ENCODE data around the gene TRIM40.

TRIM40 gene

DNA sequence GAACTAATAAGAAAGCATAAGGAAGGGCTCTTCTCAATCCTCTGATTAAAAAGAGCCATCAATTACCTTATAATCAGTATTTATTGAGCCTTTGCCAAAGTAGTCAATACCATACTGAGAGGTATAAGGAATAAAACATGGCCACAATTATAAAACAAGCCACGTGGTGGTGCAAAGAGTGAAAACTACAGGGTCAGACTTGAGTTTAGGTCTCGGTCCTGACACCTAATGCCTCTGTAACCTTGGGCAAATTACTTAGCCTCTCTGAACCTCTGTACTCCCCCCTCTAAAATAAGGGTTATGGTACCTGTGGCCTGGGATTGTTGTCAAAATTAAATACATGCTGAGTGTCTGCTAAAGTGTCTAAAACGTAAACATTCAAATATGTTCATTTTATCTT lies 13.3 kb downstream of the TRIM40 start:
- Histone ChIP-seq H3K4me1 (ENCODE audit: control insufficient read depth in 5 of 5, insufficient read depth in 5 of 5, low read length in 5 of 5) (no peaks in the 10 kb centered on the region), H3K4me3 (ENCODE audit: low read depth in 1 of 5, low read length in 5 of 5) (no peak overlapping the region), H3K9ac (ENCODE audit: low read length in 5 of 5) (no peak overlapping the region), H3K9me3 (ENCODE audit: control insufficient read depth in 5 of 5, low read length in 5 of 5) (no peaks in the 10 kb centered on the region), H3K27ac (ENCODE audit: low read depth, low read length) (no peak overlapping the region), H3K36me3 (ENCODE audit: control insufficient read depth in 5 of 5, insufficient read depth in 5 of 5, low read length in 5 of 5) (no peaks in the 10 kb centered on the region), H3K27me3 (ENCODE audit: control insufficient read depth in 5 of 5, insufficient read depth in 4 of 5, low read length in 5 of 5) (peaks cover 3 to 20% (median 10%) of the 10 kb centered on the region in 5 donors)

DNA sequence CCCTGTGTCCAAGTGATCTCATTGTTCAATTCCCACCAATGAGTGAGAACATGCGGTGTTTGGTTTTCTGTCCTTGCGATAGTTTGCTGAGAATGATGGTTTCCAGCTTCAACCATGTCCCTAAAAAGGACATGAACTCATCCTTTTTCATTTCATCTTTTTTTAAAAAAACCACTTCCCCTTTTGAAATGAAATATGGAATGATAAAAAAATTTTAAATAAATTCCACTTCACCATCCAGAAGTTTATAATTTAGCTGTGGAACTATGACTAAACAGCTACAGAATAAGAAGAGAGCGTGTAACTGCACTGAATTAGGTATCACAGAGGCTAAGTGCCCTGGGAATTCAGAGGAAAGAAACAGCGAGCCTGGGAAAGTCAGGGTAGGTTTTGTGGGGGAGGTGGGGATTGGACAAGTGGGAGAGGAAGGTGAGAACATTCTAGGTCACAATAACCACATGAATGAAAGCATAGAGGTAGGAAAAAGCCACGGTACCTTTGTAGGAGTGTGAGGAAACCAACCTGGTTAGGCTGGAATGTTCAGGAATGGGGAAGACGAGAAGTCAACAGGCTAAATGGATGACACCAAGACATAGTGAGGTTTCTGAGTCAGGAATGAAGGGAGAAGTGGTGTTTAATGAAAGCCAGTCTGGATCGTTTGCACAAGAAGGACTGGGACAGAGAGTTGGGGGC lies 14.1 kb downstream of the TRIM40 start:
- H3K27ac ChIP-seq (ENCODE audit: low read depth, low read length): no peak overlapping the region
- H3K27me3 ChIP-seq (ENCODE audit: control insufficient read depth in 5 of 5, insufficient read depth in 4 of 5, low read length in 5 of 5): peaks cover 3 to 21% (median 9%) of the 10 kb centered on the region in 5 donors
- H3K4me1 ChIP-seq (ENCODE audit: control insufficient read depth in 5 of 5, insufficient read depth in 5 of 5, low read length in 5 of 5): peaks cover 0 to 7% (median 2%) of the 10 kb centered on the region in 5 donors
- H3K9ac ChIP-seq (ENCODE audit: low read length in 5 of 5): no peak overlapping the region
- H3K36me3 ChIP-seq (ENCODE audit: control insufficient read depth in 5 of 5, insufficient read depth in 5 of 5, low read length in 5 of 5): no peaks in the 10 kb centered on the region
- H3K9me3 ChIP-seq (ENCODE audit: control insufficient read depth in 5 of 5, low read length in 5 of 5): no peaks in the 10 kb centered on the region
- H3K4me3 ChIP-seq (ENCODE audit: low read depth in 1 of 5, low read length in 5 of 5): no peak overlapping the region

DNA sequence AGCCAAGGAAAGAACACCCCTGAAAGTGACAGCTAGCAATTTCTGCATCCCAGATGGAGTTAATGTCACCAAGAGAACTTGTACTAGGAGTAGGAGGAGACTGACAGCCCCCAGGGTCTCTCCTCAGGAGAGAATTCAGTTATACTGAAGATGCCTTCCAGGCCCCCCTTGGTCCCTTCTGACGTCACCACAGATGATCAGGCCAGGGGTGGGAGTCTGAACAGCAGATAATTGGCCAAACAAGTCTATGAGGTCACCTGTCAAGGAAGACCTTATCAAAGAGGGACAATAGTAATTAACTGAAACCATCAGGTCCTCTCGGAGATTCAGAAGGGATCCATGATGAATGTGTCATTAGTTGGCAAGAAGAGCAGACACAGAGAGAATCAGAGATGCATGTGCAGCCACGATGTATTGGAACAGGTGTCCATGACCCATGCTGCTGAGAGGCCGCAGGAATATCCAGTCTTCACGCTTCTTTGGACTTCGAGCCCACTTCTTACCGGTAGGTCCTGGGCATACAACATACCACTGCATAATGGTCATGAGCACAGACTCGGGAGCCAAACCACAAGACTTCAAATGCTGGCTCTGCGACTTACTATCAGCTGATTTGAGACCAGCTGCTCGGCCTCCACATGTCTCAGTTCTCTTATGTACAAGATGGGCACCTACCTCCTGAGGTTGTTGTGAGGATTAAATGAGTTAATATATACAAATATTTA lies 14.9 kb downstream of the TRIM40 start:
- no peaks in the 10 kb centered on the region for H3K9me3 ChIP-seq (ENCODE audit: control insufficient read depth in 5 of 5, low read length in 5 of 5)
- H3K36me3 ChIP-seq (ENCODE audit: control insufficient read depth in 5 of 5, insufficient read depth in 5 of 5, low read length in 5 of 5): no peaks in the 10 kb centered on the region
- peaks cover 0 to 10% (median 2%) of the 10 kb centered on the region in 5 donors for H3K4me1 ChIP-seq (ENCODE audit: control insufficient read depth in 5 of 5, insufficient read depth in 5 of 5, low read length in 5 of 5)
- H3K4me3 ChIP-seq (ENCODE audit: low read depth in 1 of 5, low read length in 5 of 5): no peak overlapping the region
- peaks cover 0 to 14% (median 7%) of the 10 kb centered on the region in 5 donors for H3K27me3 ChIP-seq (ENCODE audit: control insufficient read depth in 5 of 5, insufficient read depth in 4 of 5, low read length in 5 of 5)
- no peak overlapping the region for H3K9ac ChIP-seq (ENCODE audit: low read length in 5 of 5)
- no peak overlapping the region for H3K27ac ChIP-seq (ENCODE audit: low read depth, low read length)

DNA sequence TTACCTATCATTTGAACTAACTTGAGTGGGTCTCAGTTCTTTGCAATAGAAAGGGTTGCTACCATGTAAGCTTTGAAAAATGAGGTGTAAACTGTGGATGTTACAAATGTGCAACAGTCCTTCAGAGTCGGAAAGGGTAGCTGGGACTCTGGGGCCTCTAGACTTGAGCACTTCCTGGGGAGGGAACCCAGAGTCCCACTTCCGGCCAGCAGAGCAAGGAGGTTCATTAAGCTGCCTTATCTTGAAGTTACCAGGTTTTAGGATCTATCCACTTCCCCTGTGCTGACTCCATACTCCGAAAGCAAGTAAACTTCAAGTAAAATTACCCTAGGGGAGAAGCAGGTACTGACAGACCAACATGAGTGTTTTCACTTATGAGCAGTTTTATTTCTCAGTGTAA lies 15.6 kb downstream of the TRIM40 start:
- Histone ChIP-seq H3K9me3 (ENCODE audit: control insufficient read depth in 5 of 5, low read length in 5 of 5) (no peaks in the 10 kb centered on the region), H3K4me1 (ENCODE audit: control insufficient read depth in 5 of 5, insufficient read depth in 5 of 5, low read length in 5 of 5) (peaks cover 2 to 14% (median 9%) of the 10 kb centered on the region in 5 donors), H3K27me3 (ENCODE audit: control insufficient read depth in 5 of 5, insufficient read depth in 4 of 5, low read length in 5 of 5) (peaks cover 0 to 12% (median 7%) of the 10 kb centered on the region in 5 donors), H3K27ac (ENCODE audit: low read depth, low read length) (no peak overlapping the region), H3K4me3 (ENCODE audit: low read depth in 1 of 5, low read length in 5 of 5) (no peak overlapping the region), H3K9ac (ENCODE audit: low read length in 5 of 5) (no peak overlapping the region), H3K36me3 (ENCODE audit: control insufficient read depth in 5 of 5, insufficient read depth in 5 of 5, low read length in 5 of 5) (no peaks in the 10 kb centered on the region)

DNA sequence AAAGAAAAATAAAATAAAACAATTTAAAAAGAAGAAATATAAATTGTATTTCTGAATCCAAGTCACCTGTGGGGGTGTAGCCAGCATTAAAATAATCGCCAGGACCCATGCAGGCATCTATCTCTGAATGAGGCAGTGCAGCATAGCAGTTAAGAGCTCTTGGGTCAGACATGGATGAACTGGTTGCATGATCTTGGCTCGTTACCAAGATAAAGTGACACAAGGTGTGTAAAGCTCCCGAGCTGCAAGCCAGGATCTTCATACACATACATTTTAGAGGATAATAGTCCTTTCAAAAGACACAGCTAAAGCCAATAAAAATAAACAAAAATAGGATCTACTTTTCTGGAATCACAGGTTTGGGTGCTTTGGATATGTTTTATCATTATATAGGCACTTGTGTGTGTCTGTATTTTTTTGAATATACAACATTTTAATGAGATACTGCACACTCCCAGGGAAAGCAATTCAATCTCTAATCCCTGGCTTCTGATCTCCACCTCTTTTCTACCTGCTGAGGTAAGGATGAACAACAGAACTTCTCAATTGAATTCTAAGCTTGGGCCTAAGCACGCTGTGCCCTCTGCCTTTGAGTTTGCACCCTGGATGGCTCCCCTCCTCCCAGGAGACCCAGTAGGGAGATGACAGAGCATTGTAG lies 16.2 kb downstream of the TRIM40 start:
- no peak overlapping the region for H3K27ac ChIP-seq (ENCODE audit: low read depth, low read length)
- no peaks in the 10 kb centered on the region for H3K36me3 ChIP-seq (ENCODE audit: control insufficient read depth in 5 of 5, insufficient read depth in 5 of 5, low read length in 5 of 5)
- H3K4me1 ChIP-seq (ENCODE audit: control insufficient read depth in 5 of 5, insufficient read depth in 5 of 5, low read length in 5 of 5): peaks cover 2 to 17% (median 11%) of the 10 kb centered on the region in 5 donors
- no peaks in the 10 kb centered on the region for H3K9me3 ChIP-seq (ENCODE audit: control insufficient read depth in 5 of 5, low read length in 5 of 5)
- peaks cover 0 to 10% (median 4%) of the 10 kb centered on the region in 5 donors for H3K27me3 ChIP-seq (ENCODE audit: control insufficient read depth in 5 of 5, insufficient read depth in 4 of 5, low read length in 5 of 5)
- no peak overlapping the region for H3K4me3 ChIP-seq (ENCODE audit: low read depth in 1 of 5, low read length in 5 of 5)
- H3K9ac ChIP-seq (ENCODE audit: low read length in 5 of 5): no peak overlapping the region

DNA sequence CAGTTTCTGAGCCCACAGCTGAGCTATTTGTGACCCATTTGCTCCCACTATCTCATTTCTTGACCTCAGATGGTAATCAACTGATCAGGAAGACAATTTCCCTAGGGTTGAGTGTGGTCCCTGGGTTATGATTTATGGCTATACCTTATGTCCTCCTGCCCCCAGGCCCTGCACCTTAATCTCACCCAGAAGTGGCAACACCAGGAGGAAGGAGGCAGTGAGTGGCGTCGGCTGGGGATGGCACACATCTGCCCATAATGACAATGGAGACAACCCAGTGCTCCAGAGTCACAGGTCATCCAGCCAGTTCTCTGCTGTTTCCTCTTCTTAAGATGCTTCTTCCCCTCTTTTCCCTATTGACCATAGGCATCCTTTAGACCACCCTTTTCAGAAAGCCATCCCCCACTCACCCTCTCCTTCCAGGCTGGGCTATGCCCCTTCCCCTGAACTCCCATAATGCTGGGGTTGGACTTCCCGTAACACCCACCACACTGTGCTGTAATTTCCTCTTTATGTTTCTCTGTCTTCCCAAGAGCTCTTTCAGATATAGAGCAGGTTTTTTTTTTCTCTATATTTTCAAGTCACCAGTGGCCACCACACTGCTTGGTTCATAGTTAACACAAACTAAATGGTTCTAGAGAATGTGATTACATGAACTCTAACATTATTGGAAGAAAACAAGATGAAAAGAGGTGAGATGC lies 17.1 kb downstream of the TRIM40 start:
- Histone ChIP-seq H3K9me3 (ENCODE audit: control insufficient read depth in 5 of 5, low read length in 5 of 5) (no peaks in the 10 kb centered on the region), H3K27ac (ENCODE audit: low read depth, low read length) (no peak overlapping the region), H3K27me3 (ENCODE audit: control insufficient read depth in 5 of 5, insufficient read depth in 4 of 5, low read length in 5 of 5) (peaks cover 0 to 9% (median 0%) of the 10 kb centered on the region in 5 donors), H3K4me1 (ENCODE audit: control insufficient read depth in 5 of 5, insufficient read depth in 5 of 5, low read length in 5 of 5) (peaks cover 2 to 17% (median 11%) of the 10 kb centered on the region in 5 donors), H3K36me3 (ENCODE audit: control insufficient read depth in 5 of 5, insufficient read depth in 5 of 5, low read length in 5 of 5) (no peaks in the 10 kb centered on the region), H3K9ac (ENCODE audit: low read length in 5 of 5) (no peak overlapping the region), H3K4me3 (ENCODE audit: low read depth in 1 of 5, low read length in 5 of 5) (no peak overlapping the region)

DNA sequence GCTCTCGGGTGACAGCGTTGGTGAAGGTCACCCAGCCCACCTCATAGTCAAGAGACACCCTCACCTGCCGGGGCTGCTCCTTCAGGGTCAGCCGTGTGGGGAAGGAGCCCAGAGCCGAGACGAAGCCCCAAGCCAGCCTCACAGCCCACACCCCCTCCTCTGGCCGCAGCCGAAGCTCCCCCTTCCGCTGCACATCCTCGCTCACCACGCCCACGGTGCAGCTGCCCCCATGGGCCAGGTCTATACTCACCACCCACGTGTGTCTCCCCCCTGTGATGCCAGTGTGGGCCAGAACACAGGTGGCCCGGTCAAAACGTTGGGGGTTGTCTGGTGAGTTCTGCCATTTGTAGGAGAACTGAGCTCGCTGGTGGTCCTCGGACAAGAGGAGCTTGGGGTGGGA lies 18.1 kb downstream of the TRIM40 start:
- peaks cover 2 to 17% (median 11%) of the 10 kb centered on the region in 5 donors for H3K4me1 ChIP-seq (ENCODE audit: control insufficient read depth in 5 of 5, insufficient read depth in 5 of 5, low read length in 5 of 5)
- H3K4me3 ChIP-seq (ENCODE audit: low read depth in 1 of 5, low read length in 5 of 5): no peak overlapping the region

DNA sequence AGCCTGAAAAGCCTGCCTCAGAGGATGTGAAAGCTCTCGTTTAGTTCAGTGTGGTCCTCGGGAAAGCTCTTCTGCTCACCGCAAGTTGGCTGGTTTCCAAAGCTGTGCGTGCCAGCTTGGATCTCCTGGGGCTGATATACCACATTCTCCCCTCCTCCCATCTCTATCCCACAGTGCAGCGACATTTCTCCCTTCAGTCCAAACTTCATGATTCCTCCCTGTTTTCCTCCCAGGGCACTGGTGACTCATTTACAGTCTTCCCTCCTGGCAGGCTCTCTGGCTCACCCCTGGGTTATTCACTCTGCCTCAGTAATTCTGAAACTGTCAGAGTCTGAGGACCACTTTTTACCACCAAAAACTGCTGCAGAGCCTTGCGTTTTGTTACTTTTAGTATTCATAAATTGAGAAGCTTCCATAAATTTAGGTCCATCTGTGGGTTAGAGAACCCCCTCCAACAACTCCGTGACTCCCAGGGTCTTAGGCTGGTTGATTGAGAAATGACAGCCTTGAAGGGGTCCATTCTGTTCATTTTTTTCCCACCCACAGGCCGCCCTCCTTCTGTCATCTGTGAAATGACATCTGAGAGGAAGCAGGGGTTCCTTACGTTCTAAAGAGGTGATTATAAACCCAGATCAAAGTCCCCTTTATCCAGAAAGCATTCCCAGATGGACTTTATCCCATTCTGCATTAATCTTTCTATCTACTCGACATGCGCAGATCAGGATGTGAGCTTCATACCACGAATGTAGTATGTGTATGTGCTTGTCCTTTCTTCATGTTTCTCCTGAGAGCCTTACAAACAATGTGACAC lies 19.0 kb downstream of the TRIM40 start:
- Histone ChIP-seq H3K27me3 (ENCODE audit: control insufficient read depth in 5 of 5, insufficient read depth in 4 of 5, low read length in 5 of 5) (peaks cover 0 to 12% (median 0%) of the 10 kb centered on the region in 5 donors), H3K27ac (ENCODE audit: low read depth, low read length) (no peak overlapping the region), H3K36me3 (ENCODE audit: control insufficient read depth in 5 of 5, insufficient read depth in 5 of 5, low read length in 5 of 5) (no peaks in the 10 kb centered on the region), H3K4me1 (ENCODE audit: control insufficient read depth in 5 of 5, insufficient read depth in 5 of 5, low read length in 5 of 5) (peaks cover 2 to 17% (median 11%) of the 10 kb centered on the region in 5 donors), H3K9ac (ENCODE audit: low read length in 5 of 5) (no peak overlapping the region), H3K4me3 (ENCODE audit: low read depth in 1 of 5, low read length in 5 of 5) (no peak overlapping the region), H3K9me3 (ENCODE audit: control insufficient read depth in 5 of 5, low read length in 5 of 5) (no peaks in the 10 kb centered on the region)

More for the DNA sequence above, 18.1 kb downstream of the TRIM40 start:
- Histone ChIP-seq H3K27ac (ENCODE audit: low read depth, low read length) (no peak overlapping the region), H3K27me3 (ENCODE audit: control insufficient read depth in 5 of 5, insufficient read depth in 4 of 5, low read length in 5 of 5) (peaks cover 0 to 9% (median 0%) of the 10 kb centered on the region in 5 donors), H3K9ac (ENCODE audit: low read length in 5 of 5) (no peak overlapping the region), H3K36me3 (ENCODE audit: control insufficient read depth in 5 of 5, insufficient read depth in 5 of 5, low read length in 5 of 5) (no peaks in the 10 kb centered on the region), H3K9me3 (ENCODE audit: control insufficient read depth in 5 of 5, low read length in 5 of 5) (no peaks in the 10 kb centered on the region)

DNA sequence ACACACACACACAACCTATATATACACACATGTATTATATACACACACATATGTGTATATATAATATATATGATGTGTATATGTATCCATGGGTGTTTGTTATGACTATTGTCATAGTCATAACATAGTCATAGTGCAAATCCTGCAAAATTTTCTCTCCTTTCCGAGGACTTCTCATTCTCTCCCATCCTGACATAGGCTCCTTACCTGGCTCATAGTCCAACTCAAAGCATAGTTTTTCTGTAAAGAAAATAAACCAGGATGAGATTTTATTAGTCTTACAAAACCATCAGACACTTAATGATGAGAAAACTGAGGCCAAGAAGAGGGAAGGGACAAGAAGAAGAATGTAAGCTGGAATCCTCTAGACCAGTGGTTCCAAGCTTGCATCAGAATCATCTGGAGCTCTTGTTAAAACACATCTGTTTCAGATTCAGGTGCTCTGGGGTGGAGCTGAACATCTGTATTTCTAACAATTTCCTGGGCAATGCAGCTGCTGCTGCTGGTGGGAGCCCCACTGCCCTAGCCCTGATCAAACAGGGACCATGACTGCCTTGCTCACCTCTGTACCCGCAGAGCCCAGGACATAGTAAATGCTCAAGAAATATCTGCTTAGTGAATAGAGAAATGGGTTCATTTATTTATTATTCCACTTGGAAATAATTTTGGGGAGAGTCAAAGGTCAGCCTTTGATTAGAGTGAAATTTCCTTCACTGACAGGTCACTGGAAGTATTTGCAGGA lies 19.8 kb downstream of the TRIM40 start:
- peak overlapping the region in 1 of 5 donors; percentile 4 for H3K4me3 ChIP-seq (ENCODE audit: low read depth in 1 of 5, low read length in 5 of 5)
- peaks cover 2 to 17% (median 11%) of the 10 kb centered on the region in 5 donors for H3K4me1 ChIP-seq (ENCODE audit: control insufficient read depth in 5 of 5, insufficient read depth in 5 of 5, low read length in 5 of 5)
- no peak overlapping the region for H3K9ac ChIP-seq (ENCODE audit: low read length in 5 of 5)
- H3K36me3 ChIP-seq (ENCODE audit: control insufficient read depth in 5 of 5, insufficient read depth in 5 of 5, low read length in 5 of 5): no peaks in the 10 kb centered on the region
- H3K27ac ChIP-seq (ENCODE audit: low read depth, low read length): no peak overlapping the region
- H3K9me3 ChIP-seq (ENCODE audit: control insufficient read depth in 5 of 5, low read length in 5 of 5): no peaks in the 10 kb centered on the region
- peaks cover 0 to 12% (median 0%) of the 10 kb centered on the region in 5 donors for H3K27me3 ChIP-seq (ENCODE audit: control insufficient read depth in 5 of 5, insufficient read depth in 4 of 5, low read length in 5 of 5)

Measured in subcutaneous abdominal adipose tissue (tissue), 5 donors.